ENCODE data around the gene SYT3.
"Not testable (repeated sequence)": the region's sequence is repeated elsewhere in the genome, so short reads cannot be mapped to it uniquely, and the experiment has no call there.

SYT3 gene

GRCh38 chr19:50633973-50634372, 5.7 kb downstream of the SYT3 start:
- no peak for DNase-seq

GRCh38 chr19:50633359-50633758, 6.3 kb downstream of the SYT3 start:
- DNase-seq: no peak

- DNase-seq: no peak
Measured at GRCh38 chr19:50632151-50632835, 7.4 kb downstream of the SYT3 start.

GRCh38 chr19:50629801-50630200, 9.9 kb downstream of the SYT3 start:
- DNase-seq: no peak

- no peak for DNase-seq
Measured at GRCh38 chr19:50629194-50629593, 10.5 kb downstream of the SYT3 start.

GRCh38 chr19:50628551-50628950, 11.1 kb downstream of the SYT3 start:
- DNase-seq: no peak

GRCh38 chr19:50628146-50628545, 11.5 kb downstream of the SYT3 start:
- DNase-seq: no peak

GRCh38 chr19:50626795-50627194, 12.9 kb downstream of the SYT3 start:
- DNase-seq: no peak

- DNase-seq: no peak
Measured at GRCh38 chr19:50626011-50626410, 13.7 kb downstream of the SYT3 start.

GRCh38 chr19:50624949-50625600, 14.6 kb downstream of the SYT3 start:
- no peak for DNase-seq

GRCh38 chr19:50620394-50620906, 19.2 kb downstream of the SYT3 start:
- DNase-seq: not testable (repeated sequence)

- not testable (repeated sequence) for DNase-seq
Measured at GRCh38 chr19:50619184-50619583, 20.5 kb downstream of the SYT3 start.

GRCh38 chr19:50618379-50618778, 21.3 kb downstream of the SYT3 start:
- DNase-seq: not testable (repeated sequence)

GRCh38 chr19:50612504-50613404, 26.9 kb downstream of the SYT3 start:
- DNase-seq: not testable (repeated sequence)

- peak; percentile 74 for DNase-seq
Measured at GRCh38 chr19:50607874-50608785, 31.6 kb downstream of the SYT3 start.

GRCh38 chr19:50607388-50607787, 32.3 kb downstream of the SYT3 start:
- no peak for DNase-seq

GRCh38 chr19:50606059-50606836, 33.4 kb downstream of the SYT3 start:
- DNase-seq: peak; percentile 3

- not testable (repeated sequence) for DNase-seq
Measured at GRCh38 chr19:50604264-50605073, 35.2 kb downstream of the SYT3 start.

GRCh38 chr19:50602935-50603334, 36.7 kb downstream of the SYT3 start:
- DNase-seq: no peak

GRCh38 chr19:50602496-50602895, 37.2 kb downstream of the SYT3 start:
- no peak for DNase-seq

GRCh38 chr19:50602089-50602422, 37.6 kb downstream of the SYT3 start:
- DNase-seq: no peak

Data from fibroblast of skin of right quadriceps (primary cell).